Smooth muscle cell (in vitro differentiated cells): ENCODE measurements around the gene NRBF2. TPM values are rescaled to one million over a fixed set of nuclear protein-coding genes. Genes with fewer than 3 reads are reported as not detected.

Source experiments
- DNase-seq: peaks from one replicate; lab custom pipeline; 2025; ENCODE audit not compliant: unreplicated experiment; lab: John Stamatoyannopoulos, UW
- H2AFZ ChIP-seq: fragments of 200-600 bp; sonication (generic); 2 replicates; pipeline ENCODE4 v1.6.0; 2016; ENCODE audit warnings: antibody characterized with exemption, low read depth, mild to moderate bottlenecking
- H3F3A ChIP-seq: fragments of 200-600 bp; sonication (generic); 2 replicates; pipeline ENCODE4 v1.6.0; 2017; ENCODE audit warnings: antibody characterized with exemption, low read depth
- H3K27ac ChIP-seq: fragments of 200-600 bp; sonication (generic); 2 replicates; pipeline ENCODE4 v1.5.1; 2016; ENCODE audit warnings: low read depth, mild to moderate bottlenecking
- H3K27me3 ChIP-seq: fragments of 200-600 bp; sonication (generic); 2 replicates; pipeline ENCODE4 v1.6.1; 2016; ENCODE audit warnings: low read depth, mild to moderate bottlenecking
- H3K36me3 ChIP-seq: fragments of 200-600 bp; sonication (generic); 2 replicates; pipeline ENCODE4 v1.5.1; 2016; ENCODE audit warnings: low read depth
- H3K4me1 ChIP-seq: fragments of 200-600 bp; sonication (generic); 2 replicates; pipeline ENCODE4 v1.5.1; 2016; ENCODE audit warnings: low read depth
- H3K4me2 ChIP-seq: fragments of 200-600 bp; sonication (generic); 2 replicates; pipeline ENCODE4 v1.6.0; 2016; ENCODE audit warnings: mild to moderate bottlenecking
- H3K4me3 ChIP-seq: fragments of 200-600 bp; sonication (generic); 2 replicates; pipeline ENCODE4 v1.5.1; 2016; ENCODE audit warnings: mild to moderate bottlenecking
- H3K79me2 ChIP-seq: fragments of 200-600 bp; sonication (generic); 2 replicates; pipeline ENCODE4 v1.6.0; 2016; ENCODE audit warnings: low read depth, mild to moderate bottlenecking
- H3K9ac ChIP-seq: fragments of 200-600 bp; sonication (generic); 2 replicates; pipeline ENCODE4 v1.6.0; 2016; ENCODE audit warnings: low read depth
- H3K9me3 ChIP-seq: fragments of 200-600 bp; sonication (generic); replicated peaks from 2 replicates; pipeline ENCODE4 v1.5.1; 2016; ENCODE audit warnings: low read depth
- H4K20me1 ChIP-seq: fragments of 200-600 bp; sonication (generic); 2 replicates; pipeline ENCODE4 v1.6.0; 2016; ENCODE audit warnings: low read depth
- CTCF ChIP-seq: fragments of 200-600 bp; sonication (generic); IDR thresholded peaks from 2 replicates; pipeline ENCODE4 v1.5.1; 2017; ENCODE audit warnings: borderline replicate concordance, mild to moderate bottlenecking, antibody characterized with exemption; ENCODE audit not compliant: insufficient read depth, poor library complexity, severe bottlenecking
- WGBS: methylation state at CpG from one replicate; pipeline ENCODE4 v1.1.7; 2016; ENCODE audit warnings: low lambda C conversion rate; 5-methylcytosine and 5-hydroxymethylcytosine counted together
- polyA plus RNA-seq: library from polyadenylated mRNA; unstranded; fragments of >200 nt; fragmentation: Nextera tagmentation; extraction: Ambion mirVana; gene quantifications from 2 replicates; pipeline ENCODE4 v1.2.1, GENCODE V29; 2016
- total RNA-seq: library from RNA; depleted of rRNA; stranded (reverse); fragments of >200 nt; gene quantifications from 2 replicates; pipeline ENCODE4 v1.2.3, GENCODE V29; 2014

Gene NRBF2
- total and polyA plus RNA-seq, 2 experiments from 2014 or later: 61.9 to 65.5 TPM

GRCh38 chr10:63128443-63128842, 4.7 kb upstream of the NRBF2 start:
- no peaks in the 10 kb centered on the region for H4K20me1 ChIP-seq
- H3F3A ChIP-seq: no peaks in the 10 kb centered on the region
- no peak overlapping the region for H3K4me3 ChIP-seq
- no peak for TF ChIP-seq CTCF
- H3K4me1 ChIP-seq: no peaks in the 10 kb centered on the region
- H3K9ac ChIP-seq: no peak overlapping the region
- no peaks in the 10 kb centered on the region for H3K27me3 ChIP-seq
- H3K4me2 ChIP-seq: no peak overlapping the region
- no peaks in the 10 kb centered on the region for H3K9me3 ChIP-seq
- no peak overlapping the region for H3K27ac ChIP-seq
- H3K36me3 ChIP-seq: no peaks in the 10 kb centered on the region
- no peak overlapping the region for H2AFZ ChIP-seq
- WGBS: 76% methylated on average over 4 of the region's 4 CpGs
- peaks cover 2% of the 10 kb centered on the region for H3K79me2 ChIP-seq
- DNase-seq: no peak

- Histone ChIP-seq H3K27me3 (no peaks in the 10 kb centered on the region), H3K79me2 (peaks cover 17% of the 10 kb centered on the region), H3K4me3 (no peak overlapping the region), H3K4me1 (peaks cover 10% of the 10 kb centered on the region), H3K9ac (no peak overlapping the region), H4K20me1 (peaks cover 8% of the 10 kb centered on the region), H3K27ac (no peak overlapping the region), H3F3A (no peaks in the 10 kb centered on the region), H3K36me3 (no peaks in the 10 kb centered on the region), H3K9me3 (no peaks in the 10 kb centered on the region), H3K4me2 (no peak overlapping the region), H2AFZ (no peak overlapping the region)
- DNase-seq: no peak
- no peak for TF ChIP-seq CTCF
- WGBS: 84% methylated on average over 6 of the region's 6 CpGs
Measured at GRCh38 chr10:63129888-63130287, 3.2 kb upstream of the NRBF2 start.

GRCh38 chr10:63132651-63133055, 475 bp upstream of the NRBF2 start:
- H3K9me3 ChIP-seq: no peaks in the 10 kb centered on the region
- 82% methylated on average over 6 of the region's 6 CpGs for WGBS

More at GRCh38 chr10:63132651-63133055, 475 bp upstream of the NRBF2 start:
- H3K27me3 ChIP-seq: no peaks in the 10 kb centered on the region
- H3K9ac ChIP-seq: no peak overlapping the region
- H3K4me3 ChIP-seq: peak overlapping the region; percentile 96
- peak overlapping the region; percentile 6 for H2AFZ ChIP-seq
- TF ChIP-seq CTCF: no peak
- peaks cover 14% of the 10 kb centered on the region for H3K4me1 ChIP-seq
- peaks cover 36% of the 10 kb centered on the region for H4K20me1 ChIP-seq
- H3K36me3 ChIP-seq: no peaks in the 10 kb centered on the region
- H3K27ac ChIP-seq: peak overlapping the region; percentile 94
- H3K4me2 ChIP-seq: peak overlapping the region; percentile 41
- no peaks in the 10 kb centered on the region for H3F3A ChIP-seq
- no peak for DNase-seq
- H3K79me2 ChIP-seq: peaks cover 44% of the 10 kb centered on the region
